NCI-H2107 treated with DMSO at 0.1 percent for 48 hours (cell line): ENCODE measurements around the gene STKLD1.
"Not testable (repeated sequence)": the region's sequence is repeated elsewhere in the genome, so short reads cannot be mapped to it uniquely, and the experiment has no call there.

Source experiments
- DNase-seq: peaks from one replicate; lab custom pipeline; 2025; ENCODE audit not compliant: unreplicated experiment; lab: John Stamatoyannopoulos, UW

The STKLD1 gene

GRCh38 chr9:133360400-133361393, 15.5 kb upstream of the STKLD1 start:
- DNase-seq: no peak

DNA sequence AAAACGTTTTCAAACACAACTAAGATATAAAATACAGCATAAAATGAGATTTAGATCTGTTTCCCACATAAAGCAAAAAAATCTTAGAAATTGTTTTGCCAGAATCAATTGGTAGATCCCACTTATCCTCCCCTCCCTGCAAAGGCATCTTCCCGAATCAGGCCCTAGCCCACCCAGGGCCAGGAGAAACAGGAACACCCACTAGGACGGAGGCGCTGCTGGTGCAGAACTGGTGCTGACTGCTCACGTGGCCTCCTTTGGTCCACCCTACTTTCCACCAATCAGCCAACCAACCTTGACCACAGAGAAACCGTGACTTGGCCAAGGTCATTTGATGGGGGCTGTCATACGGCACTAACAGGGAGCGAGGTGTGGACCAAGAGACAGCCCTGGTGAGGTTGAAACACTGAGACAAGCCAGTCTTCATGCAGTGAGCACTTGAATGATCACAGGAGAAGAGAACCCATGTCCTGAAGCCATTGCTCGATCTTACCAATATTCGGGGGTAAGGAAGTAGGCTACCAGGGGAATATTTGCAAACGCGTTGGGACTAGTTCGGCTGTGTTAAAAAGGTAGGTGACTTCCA, 14.6 kb upstream of the STKLD1 start:
- DNase-seq: no peak

- no peak for DNase-seq
These were observed 13.7 kb upstream of the STKLD1 start for GRCh38 chr9:133362359-133363044.

DNA sequence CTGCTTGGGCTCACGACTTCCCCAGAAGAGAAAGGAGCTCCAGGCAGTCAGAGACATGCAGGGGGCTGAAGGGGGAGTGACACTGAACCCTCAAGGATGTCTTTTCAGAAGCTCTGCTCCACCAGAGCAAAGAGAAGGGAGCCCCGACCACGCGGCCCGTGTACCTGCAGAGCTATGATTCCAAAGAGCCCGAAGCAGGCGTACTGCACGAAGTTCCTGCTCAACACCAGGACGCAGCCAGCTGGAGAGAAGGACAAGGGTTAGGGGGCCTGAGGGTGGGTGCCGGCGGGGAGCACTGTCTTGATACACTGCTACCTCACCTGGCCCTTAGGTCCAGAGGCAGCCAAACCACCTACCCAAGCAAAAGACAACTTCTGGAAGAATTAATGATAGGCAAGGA, 9.7 kb upstream of the STKLD1 start:
- no peak for DNase-seq

DNA sequence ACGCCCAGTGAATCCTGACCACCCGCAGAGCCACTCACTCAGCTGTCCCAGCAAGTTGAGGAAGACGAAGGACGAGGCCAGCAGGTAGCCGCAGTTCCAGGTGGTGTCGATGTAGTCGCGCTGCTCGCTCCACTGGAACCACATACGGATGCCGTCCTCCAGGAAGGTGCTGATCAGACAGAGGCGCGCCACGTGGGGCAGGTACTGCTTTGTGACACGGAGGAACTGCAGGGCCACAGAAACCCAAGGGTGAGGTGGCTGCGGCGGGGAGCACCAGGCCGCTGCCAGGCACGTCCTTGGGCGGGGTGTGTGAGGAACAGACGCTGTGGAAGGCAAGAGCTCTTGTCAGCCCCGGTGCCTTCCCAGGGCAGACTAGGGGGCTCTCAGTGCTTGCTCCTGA, 8.9 kb upstream of the STKLD1 start:
- DNase-seq: no peak

DNA sequence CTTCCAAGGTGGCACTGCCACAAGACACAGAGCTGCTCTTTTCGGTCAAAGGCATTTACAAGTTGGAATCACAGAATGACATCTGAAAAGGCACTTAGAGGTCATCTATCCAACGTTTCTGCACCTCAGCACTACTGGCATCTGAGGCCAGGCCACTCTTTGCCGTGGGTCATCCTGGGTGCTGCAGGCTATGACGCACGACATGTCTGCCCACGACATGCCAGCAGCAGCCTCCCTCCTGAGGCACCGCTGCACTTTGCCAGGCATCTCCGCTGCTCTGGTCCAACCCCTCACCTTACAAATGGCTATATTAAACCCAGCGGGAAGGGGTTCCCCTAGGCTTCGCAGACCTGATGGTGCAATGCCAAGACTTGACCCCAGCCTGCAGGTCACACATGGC, 8.4 kb upstream of the STKLD1 start:
- no peak for DNase-seq

- DNase-seq: no peak
These were observed 7.8 kb upstream of the STKLD1 start for GRCh38 chr9:133368249-133368881.

GRCh38 chr9:133369422-133369821, 6.7 kb upstream of the STKLD1 start:
- no peak for DNase-seq

DNA sequence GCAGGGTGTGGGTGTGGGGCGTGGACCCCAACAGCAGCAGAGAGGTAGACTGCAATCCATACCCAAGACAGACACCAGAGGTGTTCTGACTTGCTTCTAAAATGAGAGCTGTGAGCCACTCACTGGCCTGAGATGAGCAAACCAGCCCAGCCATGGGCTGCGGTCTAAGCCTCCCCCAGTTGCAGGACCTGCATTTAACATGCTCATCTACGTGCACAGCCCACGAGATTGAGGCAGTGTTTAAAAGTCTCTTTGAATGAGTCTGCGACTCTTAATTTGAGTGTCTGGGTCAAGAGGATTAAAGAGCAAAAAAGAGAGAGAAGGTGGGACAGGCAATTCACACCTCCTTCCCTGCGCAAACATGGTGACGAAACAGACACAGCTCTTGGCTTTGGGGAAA, 6.2 kb upstream of the STKLD1 start:
- no peak for DNase-seq

- no peak for DNase-seq
These were observed 5.5 kb upstream of the STKLD1 start for GRCh38 chr9:133370685-133371084.

DNA sequence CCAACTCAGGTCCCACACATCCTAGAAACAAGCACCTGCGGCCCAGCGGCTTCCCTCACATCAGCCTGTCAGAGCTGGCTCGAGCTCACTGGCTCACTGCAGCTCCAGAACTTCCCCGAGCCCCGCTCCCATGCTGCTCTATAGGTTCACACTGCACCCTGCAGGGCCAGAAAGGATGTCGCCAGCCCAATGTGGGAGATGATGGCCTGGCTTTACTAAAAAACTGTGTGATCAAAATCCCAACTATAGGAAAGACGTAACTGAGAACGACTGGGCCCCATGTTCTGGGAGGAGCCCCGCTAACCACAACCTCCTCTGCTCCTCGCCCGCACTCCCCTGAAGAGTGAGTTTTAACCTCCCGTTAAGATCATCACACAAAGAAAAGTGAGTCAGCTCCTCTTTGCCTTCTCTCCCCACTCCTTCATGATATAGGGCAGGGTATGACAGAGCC, 4.9 kb upstream of the STKLD1 start:
- DNase-seq: no peak

- DNase-seq: no peak
These were observed 4.0 kb upstream of the STKLD1 start for GRCh38 chr9:133372144-133372543.

DNA sequence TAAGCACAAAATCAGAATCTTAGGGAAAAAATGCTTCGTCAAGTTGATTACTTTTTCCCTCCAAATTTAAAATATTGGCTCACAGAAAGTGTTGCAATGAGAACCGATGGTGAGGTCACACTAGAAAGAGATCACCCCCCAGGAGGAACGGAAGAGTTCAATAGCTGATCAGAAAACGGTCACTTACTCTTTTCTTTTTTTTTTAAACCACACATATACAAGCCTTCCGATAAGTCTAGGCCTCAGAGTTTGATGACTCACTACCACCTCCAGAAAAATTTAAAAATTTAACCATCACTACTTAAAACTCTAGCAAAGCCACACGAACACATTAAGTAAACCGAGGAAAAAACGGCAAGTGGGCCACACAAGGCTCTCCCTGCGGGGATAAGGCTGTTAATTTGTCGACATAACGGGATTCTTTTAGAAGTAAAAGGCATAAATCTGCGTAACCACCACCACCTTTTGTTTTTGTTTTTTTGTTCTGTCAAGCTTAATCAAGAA, 1.5 kb upstream of the STKLD1 start:
- no peak for DNase-seq

- DNase-seq: no peak
These were observed 946 bp upstream of the STKLD1 start for GRCh38 chr9:133375116-133375723.

DNA sequence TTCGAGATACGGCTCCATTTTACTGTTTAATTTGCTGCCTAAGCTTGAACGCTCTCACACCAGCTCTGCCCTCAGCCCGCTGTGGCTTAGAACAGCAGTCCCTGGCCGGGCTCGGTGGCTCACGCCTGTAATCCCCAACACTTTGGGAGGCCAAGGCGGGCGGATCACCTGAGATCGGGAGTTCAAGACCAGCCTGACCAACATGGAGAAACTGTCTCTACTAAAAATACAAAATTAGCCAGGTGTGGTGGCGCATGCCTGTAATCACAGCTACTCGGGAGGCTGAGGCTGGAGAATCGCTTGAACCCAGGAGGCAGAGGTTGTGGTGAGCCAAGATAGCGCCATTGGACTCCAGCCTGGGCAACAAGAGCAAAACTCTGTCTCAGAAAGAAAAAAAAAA, 1.1 kb downstream of the STKLD1 start:
- not testable (repeated sequence) for DNase-seq

- DNase-seq: no peak
These were observed 1.6 kb downstream of the STKLD1 start for GRCh38 chr9:133377721-133378216.

DNA sequence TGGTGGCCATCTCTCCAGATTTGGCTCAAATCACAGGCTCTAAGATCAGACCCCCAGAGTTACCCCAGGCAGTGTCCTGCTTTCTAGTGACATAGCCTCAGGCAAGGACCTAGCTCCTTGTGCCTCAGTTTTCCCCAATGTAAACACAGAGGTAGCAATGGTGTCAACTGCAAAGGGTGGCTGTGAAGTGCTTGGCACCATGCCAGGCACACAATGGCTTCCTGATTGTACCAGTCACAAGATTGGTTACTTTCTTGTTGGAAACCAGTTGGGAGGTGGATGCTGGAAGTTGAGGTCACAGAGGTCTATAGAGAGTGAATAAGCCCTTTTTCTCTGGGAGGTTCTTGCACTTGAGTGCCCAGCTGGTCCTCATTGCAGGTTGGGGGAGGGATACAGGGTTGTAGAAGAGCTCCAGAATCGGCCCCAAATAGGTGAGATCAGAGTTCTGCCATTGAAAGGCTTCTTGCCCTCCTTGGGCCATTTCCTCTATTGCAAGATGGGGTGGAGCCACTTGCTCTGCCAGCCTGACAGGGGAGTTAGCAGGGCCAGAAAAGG, 2.3 kb downstream of the STKLD1 start:
- no peak for DNase-seq

- DNase-seq: no peak
These were observed 3.3 kb downstream of the STKLD1 start for GRCh38 chr9:133379153-133380086.

DNA sequence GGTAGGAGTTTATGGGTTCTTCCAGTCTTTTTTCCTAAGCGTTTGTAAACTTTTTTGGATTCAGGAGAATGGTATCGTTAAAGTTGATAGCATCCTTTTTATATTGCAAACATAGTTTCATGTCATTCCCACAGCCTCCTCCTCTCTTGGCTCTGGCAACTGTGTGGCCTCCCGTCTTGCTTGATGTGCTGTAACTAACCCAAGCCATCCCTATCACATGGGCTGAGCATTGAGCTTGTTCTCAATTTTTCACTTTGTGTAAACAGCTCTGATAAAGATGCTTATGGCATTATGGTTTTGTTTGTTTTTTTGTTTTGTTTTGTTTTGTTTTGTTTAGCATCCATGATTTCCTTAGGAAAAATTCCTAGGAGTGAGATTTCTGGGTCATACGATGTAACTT, 4.6 kb downstream of the STKLD1 start:
- no peak for DNase-seq
